ENCODE measurements around the gene ABHD17B.

DNA sequence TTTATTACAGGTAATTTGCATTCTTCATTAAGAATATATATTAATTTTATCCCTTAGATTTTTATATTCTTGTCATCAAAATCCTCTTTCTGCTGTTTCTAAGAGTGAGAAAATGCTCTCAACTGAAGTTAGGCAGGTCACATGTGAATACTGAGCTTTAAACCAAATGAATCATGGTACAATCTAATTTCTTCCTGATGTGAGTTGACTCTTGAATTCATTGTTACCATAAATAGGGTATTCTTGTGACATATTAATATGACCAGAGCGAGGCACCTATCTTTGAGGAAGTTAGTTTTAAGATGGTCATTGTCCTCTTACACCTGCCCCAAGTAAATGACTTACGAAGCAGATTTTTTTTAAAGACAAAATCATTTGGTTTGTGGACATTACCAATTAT is 17.8 kb upstream of the ABHD17B start:
- TF ChIP-seq, protein P1, sequence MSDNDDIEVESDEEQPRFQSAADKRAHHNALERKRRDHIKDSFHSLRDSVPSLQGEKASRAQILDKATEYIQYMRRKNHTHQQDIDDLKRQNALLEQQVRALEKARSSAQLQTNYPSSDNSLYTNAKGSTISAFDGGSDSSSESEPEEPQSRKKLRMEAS (IDR thresholded peaks at IDR 0.05; ENCODE audit: low read depth, low read length): no peak
- TF ChIP-seq, protein P2, sequence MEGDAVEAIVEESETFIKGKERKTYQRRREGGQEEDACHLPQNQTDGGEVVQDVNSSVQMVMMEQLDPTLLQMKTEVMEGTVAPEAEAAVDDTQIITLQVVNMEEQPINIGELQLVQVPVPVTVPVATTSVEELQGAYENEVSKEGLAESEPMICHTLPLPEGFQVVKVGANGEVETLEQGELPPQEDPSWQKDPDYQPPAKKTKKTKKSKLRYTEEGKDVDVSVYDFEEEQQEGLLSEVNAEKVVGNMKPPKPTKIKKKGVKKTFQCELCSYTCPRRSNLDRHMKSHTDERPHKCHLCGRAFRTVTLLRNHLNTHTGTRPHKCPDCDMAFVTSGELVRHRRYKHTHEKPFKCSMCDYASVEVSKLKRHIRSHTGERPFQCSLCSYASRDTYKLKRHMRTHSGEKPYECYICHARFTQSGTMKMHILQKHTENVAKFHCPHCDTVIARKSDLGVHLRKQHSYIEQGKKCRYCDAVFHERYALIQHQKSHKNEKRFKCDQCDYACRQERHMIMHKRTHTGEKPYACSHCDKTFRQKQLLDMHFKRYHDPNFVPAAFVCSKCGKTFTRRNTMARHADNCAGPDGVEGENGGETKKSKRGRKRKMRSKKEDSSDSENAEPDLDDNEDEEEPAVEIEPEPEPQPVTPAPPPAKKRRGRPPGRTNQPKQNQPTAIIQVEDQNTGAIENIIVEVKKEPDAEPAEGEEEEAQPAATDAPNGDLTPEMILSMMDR (IDR thresholded peaks at IDR 0.05; ENCODE audit: low read depth, low read length): no peak

Data from NB4 (cell line).